ENCODE data around the gene RAB17.
"Not testable (repeated sequence)": the region's sequence is repeated elsewhere in the genome, so short reads cannot be mapped to it uniquely, and the experiment has no call there.

The RAB17 gene

GRCh38 chr2:237598468-237599208 is 8.1 kb upstream of the RAB17 start:
- no peak for DNase-seq

DNA sequence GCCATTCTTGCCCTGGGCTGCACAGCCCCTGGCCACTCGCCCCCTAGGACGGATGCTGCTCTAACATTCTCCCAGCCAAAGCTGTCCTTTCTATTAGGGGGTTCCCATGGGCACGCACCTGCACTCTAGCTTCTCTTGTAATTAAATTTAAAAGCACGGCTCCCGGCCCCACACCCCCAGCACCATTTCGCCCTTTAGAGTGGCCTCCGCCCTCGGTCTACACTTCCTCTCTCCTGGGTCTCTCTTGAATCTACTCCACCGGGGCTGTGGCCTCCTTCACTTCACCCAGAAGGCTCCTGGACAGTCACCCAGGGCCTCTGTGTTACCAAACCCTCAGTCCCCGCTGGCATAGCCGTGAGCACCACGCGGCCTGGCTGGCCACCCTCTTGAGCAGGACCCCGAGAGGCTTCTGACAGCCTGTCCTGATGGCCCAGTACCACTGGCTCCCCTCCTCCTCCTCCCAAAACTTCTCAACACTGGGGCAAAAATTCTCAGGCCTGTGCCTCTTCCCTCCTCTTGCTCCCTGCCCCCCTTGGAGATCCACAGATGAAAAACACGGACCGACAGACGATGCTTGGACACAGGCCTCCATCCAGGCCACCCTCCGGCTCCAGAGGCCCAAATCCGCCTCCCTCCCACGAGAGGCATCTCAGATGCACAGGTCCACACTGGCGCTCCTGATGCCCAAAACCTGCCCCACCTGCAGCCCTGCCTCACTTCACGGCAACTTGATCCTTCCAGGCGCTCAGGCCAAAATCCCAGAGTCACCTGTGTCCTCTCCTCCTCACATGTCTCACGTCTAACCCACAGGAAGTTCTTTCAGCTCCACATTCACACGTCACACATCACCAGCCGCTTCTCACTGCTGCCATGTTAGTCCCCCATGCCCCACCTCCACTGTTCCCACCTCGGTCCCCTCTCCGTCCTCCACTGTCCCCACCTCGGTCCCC is 6.9 kb upstream of the RAB17 start:
- no peak for DNase-seq

DNA sequence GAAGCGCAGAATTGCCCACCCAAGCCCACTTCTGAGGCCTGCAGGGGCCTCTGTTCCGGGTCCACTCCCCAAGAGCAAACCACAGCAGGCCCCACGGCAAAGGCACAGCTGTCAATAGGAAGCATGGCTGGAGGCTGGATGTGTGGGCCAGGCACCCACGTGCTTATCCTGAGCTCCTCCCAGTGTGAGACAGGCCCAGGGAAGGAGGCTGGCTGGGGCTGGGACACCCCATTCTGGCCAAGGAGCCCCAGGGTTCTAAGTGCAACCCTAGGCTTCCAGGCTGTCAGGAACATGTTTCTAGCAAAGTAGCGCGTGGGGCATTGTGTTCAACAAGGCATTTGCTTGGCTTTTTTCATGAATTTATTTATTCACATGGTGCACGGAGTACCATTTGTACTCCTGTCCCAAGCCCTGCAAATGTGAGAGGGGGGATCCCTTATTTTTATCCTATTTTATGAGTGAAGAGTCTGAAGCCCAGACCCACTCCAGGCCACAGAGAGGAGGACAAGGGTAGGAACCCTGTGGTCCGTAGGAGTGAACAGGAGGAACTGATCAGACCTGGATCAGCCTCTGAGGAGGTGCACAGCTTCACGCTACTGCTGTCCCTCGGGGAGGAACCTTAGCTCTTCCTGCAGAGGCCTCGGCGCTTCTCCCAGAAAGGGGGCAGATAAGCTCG is 6.1 kb upstream of the RAB17 start:
- DNase-seq: no peak

DNA sequence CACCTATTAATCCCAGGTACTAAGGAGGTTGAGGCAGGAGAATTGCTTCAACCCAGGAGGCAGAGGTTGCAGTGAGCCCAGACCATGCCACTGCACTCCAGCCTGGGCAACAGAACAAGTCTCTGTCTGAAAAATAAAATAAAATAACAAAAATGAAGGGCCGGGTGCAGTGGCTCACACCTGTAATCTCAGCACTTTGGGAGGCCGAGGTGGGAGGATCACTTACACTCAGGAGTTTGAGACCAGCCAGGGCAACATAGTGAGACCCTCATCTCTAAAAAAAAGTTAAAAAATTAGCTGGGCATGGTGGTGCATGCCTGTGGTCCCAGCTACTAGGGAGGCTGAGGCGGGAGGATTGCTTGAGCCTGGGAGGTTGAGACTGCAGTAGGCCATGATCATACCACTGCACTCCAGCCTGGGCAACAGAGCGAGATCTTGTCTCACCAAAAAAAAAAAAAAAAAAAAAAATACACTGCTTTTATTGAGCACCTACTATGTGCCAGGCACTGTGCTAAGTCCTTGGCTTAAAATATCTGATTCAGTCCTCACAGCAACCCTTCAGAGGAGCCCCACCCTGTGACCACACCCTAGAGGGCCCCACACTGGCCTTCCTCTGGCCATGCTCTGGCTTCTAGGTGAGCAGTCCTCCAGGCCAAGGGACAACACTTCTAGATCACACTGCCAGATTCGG is 5.4 kb upstream of the RAB17 start:
- not testable (repeated sequence) for DNase-seq

GRCh38 chr2:237594514-237594871 is 4.0 kb upstream of the RAB17 start:
- no peak for DNase-seq

GRCh38 chr2:237593596-237594320 is 3.2 kb upstream of the RAB17 start:
- no peak for DNase-seq

DNA sequence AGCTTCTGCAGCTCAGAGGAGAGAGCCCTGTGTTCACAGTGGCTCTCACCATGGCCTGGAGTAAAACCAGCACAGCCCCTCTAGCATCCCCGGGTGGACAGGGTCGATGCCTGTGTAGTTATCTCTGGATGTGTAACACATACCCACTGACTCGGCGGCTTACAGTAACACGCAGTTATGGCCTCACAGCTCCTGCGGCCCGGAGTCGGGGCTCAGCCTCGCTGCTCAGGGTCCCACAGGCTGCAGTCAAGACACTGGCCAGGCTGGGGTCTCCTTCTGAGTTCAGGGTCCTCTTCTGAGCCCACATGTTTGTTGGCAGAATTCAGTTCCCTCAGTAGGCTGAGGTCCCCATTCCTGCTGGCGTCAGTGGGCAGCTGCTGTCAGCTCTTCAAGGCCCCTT is 2.5 kb upstream of the RAB17 start:
- DNase-seq: no peak

- DNase-seq: no peak
Measured at GRCh38 chr2:237592425-237592980, 2.0 kb upstream of the RAB17 start.

- no peak for DNase-seq
Measured at GRCh38 chr2:237591141-237591881, 777 bp upstream of the RAB17 start.

- no peak for DNase-seq
Measured at GRCh38 chr2:237588044-237588696, 2.4 kb downstream of the RAB17 start.

GRCh38 chr2:237585590-237586221 is 4.8 kb downstream of the RAB17 start:
- DNase-seq: no peak

- no peak for DNase-seq
Measured at GRCh38 chr2:237583385-237584295, 6.9 kb downstream of the RAB17 start.

- DNase-seq: peak in 11 of 14 donors; percentile 9 to 60 (median 41)
Measured at GRCh38 chr2:237581751-237582746, 8.5 kb downstream of the RAB17 start.

- no peak for DNase-seq
Measured at GRCh38 chr2:237581326-237581725, 9.2 kb downstream of the RAB17 start.

DNA sequence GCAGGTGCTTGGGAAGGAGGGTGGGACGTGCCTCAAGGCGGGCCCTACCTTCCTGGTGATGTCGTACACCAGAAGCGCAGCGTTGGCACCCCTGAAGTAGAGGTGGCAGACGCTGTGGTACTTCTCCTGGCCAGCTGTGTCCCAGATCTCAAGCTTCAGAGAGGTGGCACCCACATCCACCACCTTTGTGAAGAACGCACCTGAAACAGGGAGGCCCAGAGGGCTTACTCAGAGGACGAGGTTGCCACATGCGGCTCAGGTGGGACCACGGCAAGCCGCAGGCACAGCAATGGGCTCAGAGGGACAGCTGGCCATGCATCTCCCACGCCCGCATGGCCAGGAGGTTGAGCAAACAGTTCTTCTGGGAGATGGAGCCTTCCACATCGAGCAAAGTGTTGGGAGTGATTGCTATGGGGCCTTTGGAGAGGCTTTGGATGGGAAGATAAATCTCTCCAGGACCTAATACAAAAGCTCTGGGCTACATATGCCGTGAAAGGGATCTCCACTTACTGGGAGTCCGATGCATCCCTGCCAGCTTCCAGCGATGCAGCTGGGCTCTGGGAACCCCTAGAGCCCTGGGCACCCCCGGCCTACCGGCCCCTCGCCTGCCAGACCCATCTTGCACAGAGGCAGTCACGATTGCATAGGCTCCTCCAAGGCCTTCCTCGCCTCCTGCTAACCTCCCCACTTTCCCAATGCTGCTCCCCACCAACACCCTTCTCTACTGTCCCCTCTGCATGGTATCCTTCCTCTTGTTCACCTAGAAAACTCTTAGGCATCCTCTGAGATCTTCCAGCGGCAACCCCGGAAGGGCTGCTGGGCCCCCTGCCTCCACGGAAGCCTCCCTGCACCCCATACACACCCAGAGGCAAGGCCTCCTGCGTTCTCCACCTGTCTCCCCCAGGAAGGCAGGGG is 12.3 kb downstream of the RAB17 start:
- DNase-seq: no peak

- DNase-seq: no peak
Measured at GRCh38 chr2:237577458-237577857, 13.1 kb downstream of the RAB17 start.

All from C1 segment of cervical spinal cord (tissue), 14 donors.